GM19468 (cell line): ENCODE data around the gene DOCK2.
"Not testable (repeated sequence)": the region's sequence is repeated elsewhere in the genome, so short reads cannot be mapped to it uniquely, and the experiment has no call there.

ENCODE experiments used
- ATAC-seq: cut with Tn5 transposase; IDR thresholded peaks from one replicate; pipeline ENCODE4 v1.9.1; 2021; ENCODE audit warnings: mild to moderate bottlenecking, moderate library complexity, moderate number of reproducible peaks; ENCODE audit not compliant: unreplicated experiment; ENCODE audit errors: extremely low read depth

The DOCK2 gene

GRCh38 chr5:170067152-170067551, 430.1 kb downstream of the DOCK2 start:
- no peak for ATAC-seq

GRCh38 chr5:170067574-170068170, 430.6 kb downstream of the DOCK2 start:
- ATAC-seq: no peak

- ATAC-seq: no peak
These were observed 432.4 kb downstream of the DOCK2 start for GRCh38 chr5:170069512-170069911.

GRCh38 chr5:170070556-170071412, 433.7 kb downstream of the DOCK2 start:
- no peak for ATAC-seq

- no peak for ATAC-seq
These were observed 434.7 kb downstream of the DOCK2 start for GRCh38 chr5:170071748-170072147.

- ATAC-seq: no peak
These were observed 438.6 kb downstream of the DOCK2 start for GRCh38 chr5:170075696-170076095.

- no peak for ATAC-seq
These were observed 439.1 kb downstream of the DOCK2 start for GRCh38 chr5:170076211-170076610.

GRCh38 chr5:170076739-170077138, 439.7 kb downstream of the DOCK2 start:
- ATAC-seq: no peak

GRCh38 chr5:170077526-170077925, 440.5 kb downstream of the DOCK2 start:
- ATAC-seq: no peak

GRCh38 chr5:170078458-170078857, 441.4 kb downstream of the DOCK2 start:
- ATAC-seq: no peak

- no peak for ATAC-seq
These were observed 441.9 kb downstream of the DOCK2 start for GRCh38 chr5:170078931-170079330.

- no peak for ATAC-seq
These were observed 443.1 kb downstream of the DOCK2 start for GRCh38 chr5:170080217-170080616.

- no peak for ATAC-seq
These were observed 443.8 kb downstream of the DOCK2 start for GRCh38 chr5:170080786-170081445.

GRCh38 chr5:170081616-170082015, 444.5 kb downstream of the DOCK2 start:
- ATAC-seq: no peak

- ATAC-seq: no peak
These were observed 445.6 kb downstream of the DOCK2 start for GRCh38 chr5:170082701-170083100.

- ATAC-seq: no peak
These were observed 450.2 kb downstream of the DOCK2 start for GRCh38 chr5:170087168-170087817.

- ATAC-seq: no peak
These were observed 455.5 kb downstream of the DOCK2 start for GRCh38 chr5:170092455-170093101.

- ATAC-seq: not testable (repeated sequence)
These were observed 457.3 kb downstream of the DOCK2 start for GRCh38 chr5:170094329-170094728.

GRCh38 chr5:170095646-170096045, 458.6 kb downstream of the DOCK2 start:
- ATAC-seq: no peak

- ATAC-seq: no peak
These were observed 460.9 kb downstream of the DOCK2 start for GRCh38 chr5:170097934-170098333.
